Suprapubic skin (tissue), 4 donors: ENCODE data around the gene POLE3.
"Not testable (repeated sequence)": the region's sequence is repeated elsewhere in the genome, so short reads cannot be mapped to it uniquely, and the experiment has no call there.

Experiments
- CTCF ChIP-seq, 2 donors: fragments of 200-600 bp in 1 of 2; fragments of 450-650 bp in 1 of 2; sonication (generic) in 1 of 2; IDR thresholded peaks; one replicate each; pipeline ENCODE4 v1.5.1; 2016 to 2019; ENCODE audit warnings: antibody characterized with exemption in 2 of 2, mild to moderate bottlenecking in 1 of 2, moderate library complexity in 1 of 2
- EP300 ChIP-seq: sonication (generic); formaldehyde crosslinking; IDR thresholded peaks from one replicate; pipeline ENCODE4 v1.6.1; 2017; ENCODE audit warnings: antibody characterized with exemption
- POLR2A ChIP-seq, 2 donors: fragments of 450-650 bp; IDR thresholded peaks; one replicate each; pipeline ENCODE4 v1.6.1; 2017; ENCODE audit warnings: antibody characterized with exemption in 2 of 2, mild to moderate bottlenecking in 2 of 2, moderate library complexity in 2 of 2
- POLR2AphosphoS5 ChIP-seq, 3 donors: sonication (generic); formaldehyde crosslinking; IDR thresholded peaks; one replicate each; pipeline ENCODE4 v1.6.1; 2017; ENCODE audit warnings: antibody characterized with exemption in 3 of 3

GRCh38 chr9:113406873-113407511, 3.5 kb downstream of the POLE3 start:
- peak; percentile 64 to 82 for TF ChIP-seq CTCF (IDR thresholded peaks at IDR 0.05)
- TF ChIP-seq POLR2A (IDR thresholded peaks at IDR 0.05); EP300; POLR2AphosphoS5 (IDR thresholded peaks at IDR 0.05): not testable (repeated sequence)
